ENCODE measurements around the gene NRARP. TPM values are rescaled to one million over a fixed set of nuclear protein-coding genes. Genes with fewer than 3 reads are reported as not detected.
A peak's percentile ranks its signal among the peaks of the same experiment; 100 is the strongest.

NRARP gene
- total RNA-seq, 1 experiment from 2014 or later = 23.8 TPM

DNA sequence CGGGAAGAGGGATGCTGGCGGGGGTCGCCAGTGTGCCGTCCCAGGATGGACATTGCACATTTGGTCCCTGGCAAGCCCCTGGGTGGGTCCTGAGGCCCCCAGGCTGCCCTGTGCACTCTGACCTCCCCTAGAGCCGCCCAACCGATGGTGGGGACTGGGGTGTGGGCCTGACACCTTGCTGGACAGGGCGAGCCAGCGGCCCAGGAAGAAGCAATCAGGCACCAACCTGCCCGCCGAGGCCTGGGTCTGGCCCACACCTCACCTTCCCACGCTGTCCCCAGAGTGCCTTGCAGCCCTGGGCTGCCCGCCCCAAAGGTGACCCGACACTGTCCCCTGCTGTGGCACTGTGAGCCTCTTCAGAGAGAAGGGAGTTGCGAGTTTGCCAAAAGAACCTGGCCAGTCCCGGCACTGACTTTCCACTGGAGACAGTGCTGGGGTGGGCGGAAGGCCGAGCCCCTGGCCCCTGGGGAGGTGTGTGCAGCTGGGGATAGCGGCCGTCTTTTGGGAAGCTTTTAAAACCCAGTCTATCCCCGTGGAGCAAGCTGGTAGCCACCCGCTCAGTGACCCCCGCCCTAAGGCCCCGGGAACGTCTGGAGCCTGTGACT is 12.0 kb upstream of the NRARP start:
- no peak overlapping the region for H3K14ac ChIP-seq (ENCODE audit: insufficient read depth, low read length)
- H3K4ac ChIP-seq (ENCODE audit: low read depth, low read length) = no peak overlapping the region
- H3K18ac ChIP-seq (ENCODE audit: insufficient read length, low read depth, low read length) = no peak overlapping the region
- no peaks in the 10 kb centered on the region for H3K23me2 ChIP-seq (ENCODE audit: insufficient read length, low read depth, low read length, poor library complexity, severe bottlenecking)
- no peak overlapping the region for H3T11ph ChIP-seq (ENCODE audit: low read length)
- H3K23ac ChIP-seq (ENCODE audit: insufficient read length, low read depth, low read length) = no peak overlapping the region
- H3K9me3 ChIP-seq (ENCODE audit: control insufficient read depth, low read depth, low read length) = no peaks in the 10 kb centered on the region
- no peaks in the 10 kb centered on the region; the same call in 1 of the 2 replicates for H3K4me1 ChIP-seq (ENCODE audit: insufficient read depth, low read length)
- no peak overlapping the region; a peak in 1 of 5 replicates for H3K4me3 Mint-ChIP-seq
- TF ChIP-seq, protein P1, sequence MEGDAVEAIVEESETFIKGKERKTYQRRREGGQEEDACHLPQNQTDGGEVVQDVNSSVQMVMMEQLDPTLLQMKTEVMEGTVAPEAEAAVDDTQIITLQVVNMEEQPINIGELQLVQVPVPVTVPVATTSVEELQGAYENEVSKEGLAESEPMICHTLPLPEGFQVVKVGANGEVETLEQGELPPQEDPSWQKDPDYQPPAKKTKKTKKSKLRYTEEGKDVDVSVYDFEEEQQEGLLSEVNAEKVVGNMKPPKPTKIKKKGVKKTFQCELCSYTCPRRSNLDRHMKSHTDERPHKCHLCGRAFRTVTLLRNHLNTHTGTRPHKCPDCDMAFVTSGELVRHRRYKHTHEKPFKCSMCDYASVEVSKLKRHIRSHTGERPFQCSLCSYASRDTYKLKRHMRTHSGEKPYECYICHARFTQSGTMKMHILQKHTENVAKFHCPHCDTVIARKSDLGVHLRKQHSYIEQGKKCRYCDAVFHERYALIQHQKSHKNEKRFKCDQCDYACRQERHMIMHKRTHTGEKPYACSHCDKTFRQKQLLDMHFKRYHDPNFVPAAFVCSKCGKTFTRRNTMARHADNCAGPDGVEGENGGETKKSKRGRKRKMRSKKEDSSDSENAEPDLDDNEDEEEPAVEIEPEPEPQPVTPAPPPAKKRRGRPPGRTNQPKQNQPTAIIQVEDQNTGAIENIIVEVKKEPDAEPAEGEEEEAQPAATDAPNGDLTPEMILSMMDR (conservative IDR thresholded peaks at IDR 0.05) = no peak
- no peaks in the 10 kb centered on the region for H3K79me2 ChIP-seq (ENCODE audit: insufficient read depth, low read length)
- H3K27me3 ChIP-seq (ENCODE audit: insufficient read depth, low read length) = no peaks in the 10 kb centered on the region
- peak; percentile 31 for DNase-seq
- H2BK15ac ChIP-seq (ENCODE audit: low read depth, low read length) = no peak overlapping the region
- no peak overlapping the region for H2BK5ac ChIP-seq (ENCODE audit: insufficient read length, low read length)
- H3K27me3 Mint-ChIP-seq (ENCODE audit: low read depth) = peaks cover 3% of the 10 kb centered on the region; the same call in 1 of the 2 replicates
- no peaks in the 10 kb centered on the region; a peak in 1 of 5 replicates for H3K9me3 Mint-ChIP-seq
- no peaks in the 10 kb centered on the region for H3K79me1 ChIP-seq (ENCODE audit: insufficient read depth, low read depth, low read length, poor library complexity, severe bottlenecking)
- no peak overlapping the region for H4K91ac ChIP-seq (ENCODE audit: insufficient read length, low read depth, low read length)
- H2AFZ ChIP-seq (ENCODE audit: low read length) = no peak overlapping the region
- no peak overlapping the region for H2BK12ac ChIP-seq (ENCODE audit: insufficient read length, low read depth, low read length)
- no peak overlapping the region for H3K27ac ChIP-seq (ENCODE audit: insufficient read length, low read depth, low read length)
- no peak overlapping the region for H3K56ac ChIP-seq (ENCODE audit: insufficient read length, low read depth, low read length)
- no peak overlapping the region for H3K9ac ChIP-seq (ENCODE audit: extremely low read depth, insufficient read length, low read length)
- no peak overlapping the region for H2AK5ac ChIP-seq (ENCODE audit: insufficient read length, low read length)
- no peaks in the 10 kb centered on the region for H4K20me1 ChIP-seq (ENCODE audit: control insufficient read depth, insufficient read depth, insufficient read length)
- H4K5ac ChIP-seq (ENCODE audit: insufficient read length, low read depth, low read length) = no peak overlapping the region
- WGBS (ENCODE audit: extremely low coverage, insufficient read length, low lambda C conversion rate) = no CpG with 5 or more reads among the region's 24 CpGs
- peaks cover 8 to 15% of the 10 kb centered on the region in 2 experiments; a peak in 3 of 4 replicates for H3K4me1 Mint-ChIP-seq
- no peaks in the 10 kb centered on the region for H3K36me3 Mint-ChIP-seq (ENCODE audit: insufficient read depth in 1 of 3, low read depth in 3 of 3)
- no peak overlapping the region for H3K27ac Mint-ChIP-seq
- H3K4me2 ChIP-seq (ENCODE audit: insufficient read depth, insufficient read length, low read length) = no peak overlapping the region
- no peak overlapping the region for H4K8ac ChIP-seq (replicated peaks; ENCODE audit: insufficient read length, low read depth, low read length)
- no peak overlapping the region for H2BK20ac ChIP-seq (ENCODE audit: low read depth, low read length, poor library complexity, severe bottlenecking)
- no peak overlapping the region for H2BK120ac ChIP-seq (ENCODE audit: low read depth, low read length, poor library complexity, severe bottlenecking)
